Uterus (tissue), 2 donors: ENCODE measurements around the gene SETBP1.

Source experiments
- CTCF ChIP-seq, 4 experiments: fragments of 200-600 bp in 2 of 4; fragments of 450-650 bp in 2 of 4; sonication (generic) in 2 of 4; IDR thresholded peaks; one replicate each; pipeline ENCODE4 v1.5.1; 2016 to 2019; ENCODE audit warnings: antibody characterized with exemption in 4 of 4, mild to moderate bottlenecking in 2 of 4, moderate library complexity in 1 of 4
- POLR2A ChIP-seq, 2 donors: fragments of 450-650 bp; IDR thresholded peaks; one replicate each; pipeline ENCODE4 v1.6.1; 2016; ENCODE audit warnings: antibody characterized with exemption in 2 of 2, mild to moderate bottlenecking in 1 of 2, moderate library complexity in 1 of 2

- TF ChIP-seq POLR2A (IDR thresholded peaks at IDR 0.05) (no peak), CTCF (IDR thresholded peaks at IDR 0.05) (no peak)
These were observed 195.3 kb downstream of the SETBP1 start for GRCh38 chr18:44876024-44876423.
